Sigmoid colon (tissue), 4 donors: ENCODE data around the gene QKI.

Experiments
- CTCF ChIP-seq, 4 experiments: fragments of 450-650 bp in 3 of 4; fragments of 200-600 bp in 1 of 4; IDR thresholded peaks; one replicate each; pipeline ENCODE4 v1.5.1; 2016 to 2019; ENCODE audit warnings: antibody characterized with exemption in 4 of 4, mild to moderate bottlenecking in 3 of 4, moderate library complexity in 2 of 4
- POLR2AphosphoS5 ChIP-seq, 4 donors: sonication (generic); formaldehyde crosslinking; IDR thresholded peaks; one replicate each; pipeline ENCODE4 v1.6.1; 2017; ENCODE audit warnings: antibody characterized with exemption in 4 of 4

GRCh38 chr6:163387317-163387716, 27.2 kb upstream of the QKI start:
- no peak for TF ChIP-seq POLR2AphosphoS5 (IDR thresholded peaks at IDR 0.05)
- TF ChIP-seq CTCF (IDR thresholded peaks at IDR 0.05), result no peak
